Hair follicle dermal papilla cell (primary cell): ENCODE data around the gene ZNF789. TPM values are rescaled to one million over a fixed set of nuclear protein-coding genes. Genes with fewer than 3 reads are reported as not detected.

Source experiments
- total RNA-seq: library from RNA; depleted of rRNA; stranded (reverse); fragments of >200 nt; gene quantifications from 2 replicates; pipeline ENCODE4 v1.2.3, GENCODE V29; 2012

ZNF789 gene
- total RNA-seq: 5.3 and 6.5 TPM in 2 replicates

GRCh38 chr7:99472561-99473314 is at the start of gene ZNF789:
TSS of gene ZNF789 (plus strand) at chr7:99472890. CDS start at chr7:99476457, 3,567 bp downstream.

GRCh38 chr7:99438573-99439480 is 33.9 kb upstream of the ZNF789 start, which contains the start of the genes CPSF4 and PTCD1:
TSS of gene CPSF4 (plus strand) at chr7:99438943. CDS start at chr7:99439083, 140 bp downstream.
TSS of gene PTCD1 (minus strand) at chr7:99438798. CDS start at chr7:99435242, 3,556 bp downstream.

GRCh38 chr7:99499721-99500636 is 27.3 kb downstream of the ZNF789 start, which contains the start of gene ZNF394:
TSS of gene ZNF394 (minus strand) at chr7:99500281. CDS start at chr7:99500093, 188 bp downstream.

GRCh38 chr7:99504603-99505323 is 32.1 kb downstream of the ZNF789 start, which contains the start of gene ZKSCAN5:
TSS of gene ZKSCAN5 (plus strand) at chr7:99504662. CDS start at chr7:99506045, 1,383 bp downstream.

Other genes with a start within 250 kb of the ZNF789 start
- not detected in 2 replicates for gene MYH16, start 200.1 kb upstream of the ZNF789 start, total RNA-seq
- 111 and 113 TPM in 2 replicates for gene ARPC1A, start 147.0 kb upstream of the ZNF789 start, total RNA-seq
- gene ARPC1B, start 98.2 kb upstream of the ZNF789 start, total RNA-seq: 201 and 336 TPM in 2 replicates
- gene PDAP1, start 64.3 kb upstream of the ZNF789 start, total RNA-seq: 35.5 and 47.0 TPM in 2 replicates
- 47.7 and 72.7 TPM in 2 replicates for gene BUD31, start 63.9 kb upstream of the ZNF789 start, total RNA-seq
- 6.7 and 7.0 TPM in 2 replicates for gene PTCD1, start 34.1 kb upstream of the ZNF789 start, total RNA-seq
- gene CPSF4, start 33.9 kb upstream of the ZNF789 start, total RNA-seq: 32.3 and 32.7 TPM in 2 replicates
- 200 and 378 TPM in 2 replicates for gene ATP5MF, start 6.7 kb upstream of the ZNF789 start, total RNA-seq
- 33.9 and 48.3 TPM in 2 replicates for gene ZNF394, start 27.4 kb downstream of the ZNF789 start, total RNA-seq
- 14.2 and 14.6 TPM in 2 replicates for gene ZKSCAN5, start 31.8 kb downstream of the ZNF789 start, total RNA-seq
- 4.2 and 5.5 TPM in 2 replicates for gene FAM200A, start 79.2 kb downstream of the ZNF789 start, total RNA-seq
- gene ZNF655, start 85.8 kb downstream of the ZNF789 start, total RNA-seq: 77.0 and 99.6 TPM in 2 replicates
- gene TMEM225B, start 125.4 kb downstream of the ZNF789 start, total RNA-seq: 1.5 and 1.6 TPM in 2 replicates
- gene ZSCAN25, start 144.1 kb downstream of the ZNF789 start, total RNA-seq: 14.0 and 22.6 TPM in 2 replicates
- 0.32 TPM in 1 of 2 replicates, not detected in the other for gene CYP3A5, start 207.1 kb downstream of the ZNF789 start, total RNA-seq